ENCODE measurements around the gene PLCL1. TPM values are rescaled to one million over a fixed set of nuclear protein-coding genes. Genes with fewer than 3 reads are reported as not detected.

PLCL1 gene
- total RNA-seq, 4 donors from 2014 or later = 6.6 to 10.8 (median 8.3) TPM

- no peak for TF ChIP-seq CTCF (IDR thresholded peaks at IDR 0.05; ENCODE audit: low read depth)
These were observed 8.8 kb downstream of the PLCL1 start for GRCh38 chr2:197813093-197813787.

- TF ChIP-seq CTCF (IDR thresholded peaks at IDR 0.05; ENCODE audit: low read depth) = no peak
These were observed 10.1 kb downstream of the PLCL1 start for GRCh38 chr2:197814526-197814925.

GRCh38 chr2:197821550-197822289 lies 17.3 kb downstream of the PLCL1 start:
- TF ChIP-seq CTCF (IDR thresholded peaks at IDR 0.05; ENCODE audit: low read depth) = no peak

- no peak for TF ChIP-seq CTCF (IDR thresholded peaks at IDR 0.05; ENCODE audit: low read depth)
These were observed 17.9 kb downstream of the PLCL1 start for GRCh38 chr2:197822333-197822732.

- no peak for TF ChIP-seq CTCF (IDR thresholded peaks at IDR 0.05; ENCODE audit: low read depth)
These were observed 23.2 kb downstream of the PLCL1 start for GRCh38 chr2:197827618-197828017.

- no peak for TF ChIP-seq CTCF (IDR thresholded peaks at IDR 0.05; ENCODE audit: low read depth)
These were observed 24.2 kb downstream of the PLCL1 start for GRCh38 chr2:197828464-197829135.

GRCh38 chr2:197835293-197835692 lies 30.9 kb downstream of the PLCL1 start:
- no peak for TF ChIP-seq CTCF (IDR thresholded peaks at IDR 0.05; ENCODE audit: low read depth)
